Measurements from ENCODE around the gene CALN1.

GRCh38 chr7:72292118-72292517, 120.0 kb downstream of the CALN1 start:
- no peak for TF ChIP-seq REST (IDR thresholded peaks at IDR 0.05; ENCODE audit: insufficient read depth in 1 of 2, low read depth in 2 of 2, low read length in 2 of 2)
- TF ChIP-seq SIN3A (IDR thresholded peaks at IDR 0.05; ENCODE audit: borderline replicate concordance, insufficient read depth, low read length), result no peak
